Activated naive CD4-positive, alpha-beta T cell treated with anti-CD3 and anti-CD28 coated beads, Interleukin-2, amount 10 ng/mL, durations not matched to agents 7 days and 5 days (primary cell): Measurements from ENCODE around the gene CRAMP1.
"Not testable (repeated sequence)": the region's sequence is repeated elsewhere in the genome, so short reads cannot be mapped to it uniquely, and the experiment has no call there.

Experiments
- CTCF ChIA-PET: fragments of 350-600 bp; sonication (Branson Sonifier 250); formaldehyde crosslinking; loops from one replicate; lab custom pipeline; 2021; ENCODE audit warnings: antibody characterized with exemption; lab: Charles Lee
- DNase-seq: peaks from one replicate; pipeline ENCODE4 v3.0.0-alpha.2; 2020
- H3K27ac Mint-ChIP-seq: one replicate; pipeline ENCODE4 v1.8.0; 2021; ENCODE audit warnings: mild to moderate bottlenecking, moderate library complexity, mixed read lengths
- H3K27me3 Mint-ChIP-seq: one replicate; pipeline ENCODE4 v1.8.0; 2021; ENCODE audit warnings: mild to moderate bottlenecking, mixed read lengths
- H3K36me3 Mint-ChIP-seq: one replicate; pipeline ENCODE4 v1.8.0; 2021; ENCODE audit warnings: mixed read lengths
- H3K4me1 Mint-ChIP-seq: one replicate; pipeline ENCODE4 v1.8.0; 2021; ENCODE audit warnings: mixed read lengths
- H3K4me3 Mint-ChIP-seq: one replicate; pipeline ENCODE4 v1.8.0; 2021; ENCODE audit warnings: mild to moderate bottlenecking, moderate library complexity, mixed read lengths
- H3K9me3 Mint-ChIP-seq: one replicate; pipeline ENCODE4 v1.8.0; 2021; ENCODE audit warnings: mixed read lengths

Gene CRAMP1

DNA sequence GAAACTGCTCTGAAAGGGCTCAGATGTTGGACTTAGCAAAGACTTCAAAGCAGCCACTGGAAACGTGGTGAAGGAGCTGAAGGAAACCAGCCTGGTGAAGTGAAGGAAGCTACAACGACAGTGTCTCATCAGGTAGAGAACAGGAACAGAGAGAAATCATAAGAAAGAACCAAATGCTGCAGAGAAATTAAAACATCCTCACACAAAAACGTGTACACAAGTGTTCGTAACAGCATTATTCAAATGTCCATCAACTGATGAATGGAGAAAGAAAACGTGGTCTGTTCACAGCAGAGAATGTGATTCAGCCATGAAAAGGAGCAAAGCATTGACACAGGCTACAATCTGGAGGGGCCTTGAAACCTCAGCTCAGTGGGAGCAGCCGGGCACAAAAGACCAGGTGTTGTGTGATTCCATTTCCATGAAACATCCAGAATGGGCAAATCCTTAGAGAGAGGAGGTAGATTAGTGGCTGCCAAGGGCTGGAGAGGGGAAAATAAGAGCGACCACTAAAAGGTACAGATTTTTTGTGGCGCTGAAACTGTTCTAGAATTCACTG, 27.2 kb upstream of the CRAMP1 start:
- Mint-ChIP-seq H3K36me3 (no peaks in the 10 kb centered on the region), H3K27me3 (no peaks in the 10 kb centered on the region), H3K9me3 (no peaks in the 10 kb centered on the region), H3K4me1 (no peaks in the 10 kb centered on the region), H3K4me3 (no peak overlapping the region), H3K27ac (no peak overlapping the region)
- no peak for DNase-seq
- CTCF ChIA-PET, result interaction anchor here (0.6 kb wide), 1 partner anchor 144 kb away, joined by 3 read pairs; no protein-coding TSS in a partner anchor

DNA sequence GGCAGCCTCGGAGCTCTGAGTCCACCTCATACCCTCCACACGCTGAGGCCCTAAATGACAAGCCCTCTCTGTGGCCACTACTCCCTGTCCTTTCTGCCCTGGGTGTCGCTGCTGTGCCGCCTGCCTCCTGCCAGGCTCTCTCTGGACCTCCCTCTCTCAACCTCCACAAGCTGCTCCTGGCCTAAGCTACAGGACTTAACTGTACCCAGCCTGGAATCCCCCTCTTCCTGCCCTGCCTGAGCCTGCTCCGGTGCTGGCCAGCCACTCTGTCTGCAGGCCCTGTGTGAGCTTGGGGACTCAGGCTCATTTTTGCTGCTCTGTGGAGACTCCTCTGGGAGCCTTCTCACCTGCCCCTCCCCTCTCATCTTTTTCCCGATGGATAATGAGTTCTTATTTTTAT, 21.8 kb upstream of the CRAMP1 start:
- H3K36me3 Mint-ChIP-seq, result no peaks in the 10 kb centered on the region
- H3K4me1 Mint-ChIP-seq, result peaks cover 3% of the 10 kb centered on the region
- CTCF ChIA-PET, result no interaction called here
- no peak for DNase-seq
- H3K9me3 Mint-ChIP-seq, result no peaks in the 10 kb centered on the region
- no peak overlapping the region for H3K27ac Mint-ChIP-seq
- no peaks in the 10 kb centered on the region for H3K27me3 Mint-ChIP-seq
- H3K4me3 Mint-ChIP-seq, result no peak overlapping the region

DNA sequence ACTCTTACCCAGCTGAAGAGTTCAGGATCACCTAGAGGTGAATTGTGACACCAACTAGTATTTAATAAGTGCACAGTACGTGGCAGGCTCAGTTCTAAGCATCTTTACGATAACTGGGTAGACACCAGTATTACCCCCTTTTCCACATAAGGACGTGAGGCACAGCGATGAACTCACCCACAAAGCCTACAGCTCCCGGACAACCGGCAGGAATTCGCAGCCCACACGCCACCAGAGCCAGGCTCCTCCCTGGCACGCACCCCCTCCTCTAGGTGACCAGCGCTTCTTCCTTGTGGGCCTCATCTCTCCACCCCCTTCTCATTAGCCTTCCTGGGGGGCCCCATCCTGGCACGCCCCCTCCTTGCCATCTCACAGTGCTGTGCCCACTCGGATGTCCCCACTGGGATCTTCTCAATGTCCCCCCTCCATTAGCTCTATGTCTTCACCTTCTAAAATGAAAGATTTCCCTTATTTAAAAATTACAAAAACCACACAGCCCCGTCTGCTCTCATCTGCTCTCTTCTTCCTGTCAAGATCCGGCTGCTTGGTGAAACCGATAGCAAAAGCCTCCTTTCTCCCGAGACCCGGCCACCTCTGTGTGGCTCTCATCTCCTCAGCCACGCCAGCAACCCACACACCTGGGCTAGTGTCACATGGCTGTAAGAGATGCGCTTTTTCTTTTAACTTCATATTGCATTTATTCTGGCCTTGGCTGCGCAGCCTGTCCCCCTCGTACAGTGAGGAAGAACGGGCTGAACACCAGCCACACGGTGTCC, 21.0 kb upstream of the CRAMP1 start:
- Mint-ChIP-seq H3K27me3 (no peaks in the 10 kb centered on the region), H3K36me3 (no peaks in the 10 kb centered on the region), H3K4me3 (no peak overlapping the region), H3K4me1 (peaks cover 3% of the 10 kb centered on the region), H3K9me3 (no peaks in the 10 kb centered on the region), H3K27ac (no peak overlapping the region)
- CTCF ChIA-PET, result no interaction called here
- no peak for DNase-seq

DNA sequence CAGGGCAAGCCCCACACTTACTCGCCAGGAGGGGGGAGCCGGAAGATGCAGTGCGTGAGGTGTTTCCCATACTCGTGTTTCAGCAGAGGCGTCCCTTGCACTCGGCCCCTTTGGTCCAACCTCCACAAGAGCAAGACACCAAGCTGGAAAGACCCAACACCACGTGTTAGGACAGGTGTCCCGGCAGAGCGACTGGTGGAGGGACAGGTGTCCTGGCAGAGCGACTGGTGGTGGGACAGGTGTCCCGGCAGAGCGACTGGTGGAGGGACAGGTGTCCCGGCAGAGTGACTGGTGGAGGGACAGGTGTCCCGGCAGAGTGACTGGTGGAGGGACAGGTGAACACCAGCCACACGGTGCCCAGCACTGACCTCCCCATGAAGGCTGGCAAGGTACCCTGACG, 19.7 kb upstream of the CRAMP1 start:
- CTCF ChIA-PET, result no interaction called here
- no peaks in the 10 kb centered on the region for H3K36me3 Mint-ChIP-seq
- no peak overlapping the region for H3K27ac Mint-ChIP-seq
- no peaks in the 10 kb centered on the region for H3K27me3 Mint-ChIP-seq
- no peak for DNase-seq
- H3K4me1 Mint-ChIP-seq, result peaks cover 3% of the 10 kb centered on the region
- H3K4me3 Mint-ChIP-seq, result no peak overlapping the region
- H3K9me3 Mint-ChIP-seq, result no peaks in the 10 kb centered on the region

DNA sequence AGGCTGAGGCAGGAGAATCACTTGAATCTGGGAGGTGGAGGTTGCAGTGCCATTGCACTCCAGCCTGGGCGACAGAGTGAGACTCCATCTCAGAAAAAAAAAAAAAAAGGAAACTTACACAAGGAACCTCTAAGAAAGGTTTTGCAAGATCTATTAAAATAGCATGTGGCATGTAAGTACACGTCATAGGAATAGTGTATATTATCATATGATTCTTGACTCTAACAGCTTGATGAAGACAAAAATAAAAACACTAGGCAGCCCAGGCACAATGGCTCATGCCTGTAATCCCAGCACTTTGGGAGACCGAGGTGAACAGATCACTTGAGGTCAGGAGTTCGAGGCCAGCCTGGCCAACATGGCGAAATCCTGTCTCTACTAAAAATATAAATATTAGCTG, 16.6 kb upstream of the CRAMP1 start:
- CTCF ChIA-PET, H3K4me3 Mint-ChIP-seq, H3K27me3 Mint-ChIP-seq, H3K9me3 Mint-ChIP-seq, H3K36me3 Mint-ChIP-seq, DNase-seq, H3K4me1 Mint-ChIP-seq, H3K27ac Mint-ChIP-seq: not testable (repeated sequence)

DNA sequence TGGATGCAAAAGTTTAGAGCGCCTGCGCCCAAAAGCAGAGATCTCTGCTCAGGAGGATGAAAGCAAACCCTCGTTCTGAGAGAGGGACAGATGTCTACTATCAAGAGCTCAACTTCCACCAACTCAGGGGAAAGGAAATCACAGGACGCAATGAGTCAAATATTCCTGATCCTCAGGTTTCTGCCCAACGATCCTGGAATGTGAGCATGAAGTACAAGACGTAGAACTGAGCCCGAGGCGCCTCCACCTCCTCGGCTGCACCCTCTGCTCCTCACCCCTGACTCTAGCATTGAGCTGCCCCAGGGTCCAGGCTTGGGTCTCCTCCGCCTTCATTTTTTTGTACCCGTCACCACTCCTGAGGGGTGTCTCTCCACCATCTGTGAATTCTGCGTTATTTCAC, 15.6 kb upstream of the CRAMP1 start:
- Mint-ChIP-seq H3K27ac (no peak overlapping the region), H3K36me3 (peaks cover 3% of the 10 kb centered on the region), H3K9me3 (no peaks in the 10 kb centered on the region), H3K4me1 (no peaks in the 10 kb centered on the region), H3K4me3 (no peak overlapping the region), H3K27me3 (no peaks in the 10 kb centered on the region)
- CTCF ChIA-PET, result no interaction called here
- no peak for DNase-seq

DNA sequence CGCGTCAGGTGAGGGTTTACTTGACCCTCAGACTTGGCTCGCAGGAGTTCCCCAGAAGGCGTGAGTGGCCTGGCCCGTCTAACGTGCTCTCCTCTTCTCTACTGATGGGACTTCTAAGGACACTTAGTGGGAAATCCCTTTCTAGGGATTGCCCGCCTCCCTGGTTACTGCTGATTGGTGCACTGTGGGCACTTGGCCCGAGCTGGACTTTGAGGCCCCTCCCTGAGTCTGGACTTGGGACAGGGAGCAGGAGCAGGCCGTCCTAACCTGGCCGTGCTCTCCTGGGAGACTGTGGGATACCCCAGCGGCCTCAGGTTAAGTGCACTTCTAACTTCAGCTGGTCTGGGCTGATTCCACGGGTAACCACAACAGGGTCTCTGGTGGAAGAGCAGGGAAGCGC, 15.0 kb upstream of the CRAMP1 start:
- Mint-ChIP-seq H3K27me3 (no peaks in the 10 kb centered on the region), H3K4me1 (no peaks in the 10 kb centered on the region), H3K4me3 (no peak overlapping the region), H3K36me3 (peaks cover 3% of the 10 kb centered on the region), H3K27ac (no peak overlapping the region), H3K9me3 (no peaks in the 10 kb centered on the region)
- CTCF ChIA-PET, result no interaction called here
- no peak for DNase-seq

DNA sequence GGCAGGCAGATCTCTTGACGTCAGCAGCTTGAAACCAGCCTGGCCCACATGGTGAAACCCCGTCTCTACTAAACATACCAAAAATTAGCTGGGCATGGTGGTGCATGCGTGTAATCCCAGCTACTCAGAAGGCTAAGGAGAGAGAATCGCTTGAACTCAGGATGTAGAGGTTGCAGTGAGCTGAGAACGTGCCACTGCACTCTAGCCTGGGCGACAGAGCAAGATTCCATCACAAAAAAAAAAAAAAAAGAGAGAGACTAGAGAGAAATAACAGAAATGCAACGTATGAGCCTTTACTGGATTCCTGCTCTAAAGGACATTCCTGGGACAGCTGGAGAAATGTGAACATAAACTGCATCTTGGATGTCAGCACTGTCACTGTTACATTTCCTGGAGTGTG, 11.1 kb upstream of the CRAMP1 start:
- peaks cover 6% of the 10 kb centered on the region for H3K36me3 Mint-ChIP-seq
- no peak for DNase-seq
- H3K27ac Mint-ChIP-seq, result no peak overlapping the region
- H3K27me3 Mint-ChIP-seq, result no peaks in the 10 kb centered on the region
- no peaks in the 10 kb centered on the region for H3K9me3 Mint-ChIP-seq
- CTCF ChIA-PET, result interaction anchor here (0.6 kb wide), 1 partner anchor 66 kb away, joined by 3 read pairs; no protein-coding TSS in a partner anchor
- no peak overlapping the region for H3K4me3 Mint-ChIP-seq
- H3K4me1 Mint-ChIP-seq, result no peaks in the 10 kb centered on the region

DNA sequence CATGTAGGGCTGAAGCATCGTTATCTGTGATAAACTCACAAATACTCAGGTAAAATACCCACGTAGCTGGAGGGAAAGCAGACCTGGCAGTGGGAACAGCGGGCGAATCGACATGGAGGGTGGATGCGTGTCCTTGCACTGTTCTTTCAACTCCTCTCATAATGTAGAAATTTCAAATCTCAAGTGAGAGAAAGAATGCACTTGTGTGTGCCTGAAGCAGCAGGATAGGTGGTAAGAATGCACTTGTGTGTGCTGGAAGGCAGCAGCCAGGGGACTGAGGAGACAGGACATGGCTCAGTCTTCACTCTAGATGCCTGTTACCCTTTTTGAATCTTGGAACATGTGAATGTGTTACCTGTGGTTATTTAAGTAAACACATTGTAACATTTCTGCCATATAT, 10.7 kb upstream of the CRAMP1 start:
- Mint-ChIP-seq H3K27ac (no peak overlapping the region), H3K36me3 (peaks cover 6% of the 10 kb centered on the region), H3K4me1 (no peaks in the 10 kb centered on the region), H3K27me3 (no peaks in the 10 kb centered on the region), H3K9me3 (no peaks in the 10 kb centered on the region), H3K4me3 (no peak overlapping the region)
- CTCF ChIA-PET, result interaction anchor here (0.6 kb wide), 1 partner anchor 67 kb away, joined by 3 read pairs; no protein-coding TSS in a partner anchor
- DNase-seq, result no peak

DNA sequence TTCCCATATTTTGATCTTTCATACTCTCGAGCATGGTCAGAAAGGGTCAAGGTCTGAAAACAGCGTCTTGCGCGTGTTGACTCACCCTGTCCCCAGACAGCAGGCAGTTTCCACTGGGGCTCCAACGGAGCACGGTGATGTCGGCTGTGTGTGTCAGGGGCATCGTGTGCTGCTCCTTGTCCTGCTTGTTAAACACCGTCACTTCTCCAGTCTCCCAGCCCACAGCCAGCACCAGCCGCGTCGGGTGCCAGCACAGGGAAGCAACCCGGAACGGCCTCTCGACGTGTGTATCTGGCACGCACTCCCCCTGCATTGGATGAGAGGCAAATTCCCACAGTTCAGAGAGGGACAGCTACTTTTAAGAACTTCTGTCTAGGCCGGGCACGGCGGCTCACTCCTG, 9.9 kb upstream of the CRAMP1 start:
- H3K27me3 Mint-ChIP-seq, result no peaks in the 10 kb centered on the region
- no peaks in the 10 kb centered on the region for H3K9me3 Mint-ChIP-seq
- H3K36me3 Mint-ChIP-seq, result peaks cover 6% of the 10 kb centered on the region
- no peak overlapping the region for H3K27ac Mint-ChIP-seq
- DNase-seq, result no peak
- CTCF ChIA-PET, result no interaction called here
- H3K4me3 Mint-ChIP-seq, result no peak overlapping the region
- H3K4me1 Mint-ChIP-seq, result no peaks in the 10 kb centered on the region

DNA sequence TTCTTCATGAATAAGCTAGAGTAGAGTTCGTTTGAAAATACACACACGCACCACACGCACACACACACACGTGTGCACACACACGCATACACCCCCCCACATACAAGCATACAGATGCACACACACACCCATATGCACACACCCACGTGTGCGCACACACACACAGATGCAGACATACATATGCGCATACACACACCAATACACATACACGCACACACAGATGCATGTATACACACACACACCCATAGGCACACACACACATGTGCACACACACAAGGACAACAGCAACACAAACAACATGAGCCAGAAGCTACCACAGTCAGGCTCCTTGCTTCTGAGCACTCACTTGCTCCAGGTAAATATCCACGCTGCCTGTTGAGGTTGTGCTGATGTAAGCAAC, 5.4 kb upstream of the CRAMP1 start:
- peaks cover 22% of the 10 kb centered on the region for H3K4me1 Mint-ChIP-seq
- no peak overlapping the region for H3K4me3 Mint-ChIP-seq
- peaks cover 3% of the 10 kb centered on the region for H3K36me3 Mint-ChIP-seq
- CTCF ChIA-PET, result interaction anchor here (0.5 kb wide), 1 partner anchor 664 kb away, joined by 5 read pairs; no protein-coding TSS in a partner anchor
- H3K27ac Mint-ChIP-seq, result no peak overlapping the region
- no peak for DNase-seq
- peaks cover 3% of the 10 kb centered on the region for H3K27me3 Mint-ChIP-seq
- no peaks in the 10 kb centered on the region for H3K9me3 Mint-ChIP-seq

DNA sequence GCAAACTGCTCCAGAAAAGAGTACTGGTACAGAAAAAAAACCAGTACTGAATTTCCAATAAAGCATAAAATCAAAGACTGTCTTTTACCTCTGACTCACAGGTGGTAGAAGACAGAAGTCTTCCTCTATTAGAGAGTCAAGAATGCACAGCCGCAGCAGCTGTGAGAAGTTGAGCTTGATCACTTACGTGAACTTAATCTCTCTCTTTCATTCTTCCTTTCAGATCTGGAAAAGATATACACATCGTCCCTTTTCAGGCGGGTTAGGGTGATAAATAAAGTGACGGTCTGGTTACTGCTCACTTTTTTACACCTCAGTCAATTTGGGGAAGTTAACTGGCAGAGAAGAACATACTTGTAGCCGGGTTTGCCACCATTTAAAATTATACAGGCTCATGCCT, 4.2 kb upstream of the CRAMP1 start:
- Mint-ChIP-seq H3K27ac (no peak overlapping the region), H3K4me3 (no peak overlapping the region), H3K36me3 (peaks cover 3% of the 10 kb centered on the region), H3K9me3 (no peaks in the 10 kb centered on the region), H3K4me1 (peaks cover 26% of the 10 kb centered on the region), H3K27me3 (peaks cover 6% of the 10 kb centered on the region)
- CTCF ChIA-PET, result no interaction called here
- no peak for DNase-seq

DNA sequence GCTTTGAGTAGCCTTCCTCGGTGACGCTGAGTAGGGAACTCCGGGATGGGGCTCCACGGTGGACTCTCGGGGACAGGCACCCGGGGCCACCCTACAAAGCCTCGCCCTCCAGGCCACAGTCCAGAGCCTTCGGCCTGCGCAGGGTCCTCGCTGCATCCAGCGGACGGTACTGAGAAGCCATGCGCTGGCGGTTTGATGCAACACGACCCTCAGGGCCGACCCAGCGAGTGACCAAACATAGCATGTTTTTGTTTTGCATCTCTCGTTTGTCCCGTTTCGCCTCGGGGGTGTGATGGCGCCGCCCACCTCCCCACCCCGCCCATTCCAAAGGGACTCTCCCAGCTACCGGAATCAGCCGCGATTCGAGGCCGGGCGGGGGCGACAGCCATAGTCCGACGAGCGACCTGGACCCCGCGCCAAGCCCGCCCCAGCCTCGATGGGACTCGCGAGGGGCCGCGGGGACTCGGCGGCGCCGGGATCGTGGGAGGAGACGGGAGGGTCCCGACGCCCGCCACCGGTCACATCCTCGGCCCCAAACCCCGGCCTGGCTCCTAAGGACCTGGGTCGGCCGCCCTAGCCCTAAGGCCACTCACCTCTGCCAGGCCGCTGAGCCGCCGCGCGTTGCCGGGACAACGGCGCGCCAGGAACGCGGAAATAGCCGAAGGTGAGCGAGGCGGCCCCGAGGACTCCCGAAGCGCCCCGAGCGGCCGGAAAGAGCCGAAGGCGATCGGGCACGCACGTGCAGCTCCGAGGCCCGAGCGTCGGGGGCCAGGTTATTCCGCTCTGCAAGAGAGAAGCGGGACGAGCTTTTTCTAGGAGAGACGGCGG, 1.9 kb upstream of the CRAMP1 start:
- Mint-ChIP-seq H3K27ac (peak overlapping the region; percentile 99), H3K4me3 (peak overlapping the region; percentile 84), H3K27me3 (peaks cover 9% of the 10 kb centered on the region), H3K9me3 (no peaks in the 10 kb centered on the region), H3K36me3 (peaks cover 6% of the 10 kb centered on the region), H3K4me1 (peaks cover 37% of the 10 kb centered on the region)
- DNase-seq, result peak; percentile 92
- CTCF ChIA-PET, result interaction anchor here (1.5 kb wide), 1 partner anchor 96 kb away, joined by 3 read pairs; the partner anchor contains the start of gene MAPK8IP3

DNA sequence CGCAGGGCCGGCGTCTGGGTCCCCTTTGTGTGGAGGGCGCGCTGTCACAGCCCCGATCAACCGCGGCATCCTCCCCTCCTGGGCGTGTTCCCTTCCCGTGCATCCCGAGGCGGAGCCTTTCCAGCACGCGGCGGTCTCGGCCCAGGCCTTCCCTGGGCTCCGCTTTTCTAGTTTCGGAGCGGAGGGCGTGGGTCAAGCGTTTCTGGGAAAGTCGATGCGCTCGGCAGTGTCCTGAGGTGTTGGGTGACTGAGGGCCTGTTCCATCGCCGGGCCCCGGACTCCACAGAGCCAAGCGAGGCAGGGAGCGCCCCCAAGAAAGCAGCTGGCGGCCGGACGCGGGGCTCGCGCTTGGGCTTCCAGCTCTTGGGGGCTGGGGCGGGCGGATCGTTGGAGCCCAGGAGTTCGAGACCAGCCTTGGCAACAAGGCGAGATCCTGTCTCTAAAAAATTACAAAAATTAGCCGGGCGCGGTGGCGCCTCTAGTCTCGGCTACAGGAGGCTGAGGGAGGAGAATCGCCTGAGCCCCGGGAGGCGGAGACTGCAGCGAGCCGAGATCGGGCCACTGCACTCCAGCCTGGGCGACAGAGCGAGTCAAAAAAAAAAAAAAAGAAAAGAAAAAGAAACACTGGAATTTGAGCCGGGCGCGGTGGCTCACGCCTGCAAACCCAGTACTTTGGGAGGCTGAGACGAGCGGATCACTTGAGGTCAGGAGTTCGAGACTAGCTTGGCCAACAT, 1.1 kb upstream of the CRAMP1 start:
- CTCF ChIA-PET, result interaction anchor here (0.6 to 1.5 kb wide), 2 partner anchors 95 to 1043 kb away, joined by 3 read pairs; partner anchors contain the start of gene MAPK8IP3
- Mint-ChIP-seq H3K27me3 (peaks cover 9% of the 10 kb centered on the region), H3K27ac (peak overlapping the region; percentile 99), H3K4me3 (peak overlapping the region; percentile 84), H3K4me1 (peaks cover 43% of the 10 kb centered on the region), H3K36me3 (peaks cover 8% of the 10 kb centered on the region), H3K9me3 (no peaks in the 10 kb centered on the region)
- peak; percentile 41 for DNase-seq
